HepG2 (cell line): ENCODE data around the gene BLVRA. TPM values are rescaled to one million over a fixed set of nuclear protein-coding genes. Genes with fewer than 3 reads are reported as not detected.
A peak's percentile ranks its signal among the peaks of the same experiment; 100 is the strongest.

Experiments
- ATAC-seq: fragments of 200-7000 bp; cut with Tn5 transposase; 3 replicates; pipeline ENCODE4 v1.9.1; 2020; ENCODE audit warnings: mild to moderate bottlenecking, moderate library complexity
- BruUV-seq: library from RNA; stranded (reverse); fragments of 400-500 nt; replicated peaks from 2 replicates; lab custom pipeline; 2021; lab: Mats Ljungman, UMichigan
- CTCF ChIA-PET: fragments of 300-600 bp; formaldehyde crosslinking; extraction: SDS; loops from one replicate; lab custom pipeline; 2021; ENCODE audit warnings: low total read pairs, inconsistent platforms, low intra/inter-chr PET ratio; lab: Yijun Ruan, JAX
- POLR2A ChIA-PET: fragments of 350-600 bp; sonication (Branson Sonifier 250); formaldehyde crosslinking; loops from one replicate; lab custom pipeline; 2020; ENCODE audit warnings: antibody characterized with exemption, inconsistent platforms; lab: Yijun Ruan, JAX
- DNase-seq: peaks from one replicate; pipeline ENCODE4 v3.0.0-alpha.2; 2015; ENCODE audit warnings: low spot score
- FAIRE-seq: peaks from 3 replicates; lab custom pipeline; 2011; peaks lifted over from hg19 to GRCh38; lab: Jason Lieb, UNC
- H2AFZ ChIP-seq: one replicate; pipeline ENCODE4 v1.6.1; 2011; ENCODE audit warnings: low read length, inconsistent platforms
- H3K27ac ChIP-seq: fragments of 300-600 bp; 3 replicates; pipeline ENCODE4 v1.8.0; 2011; ENCODE audit warnings: mixed run types, mild to moderate bottlenecking, mixed read lengths, low read length, inconsistent platforms; ENCODE audit not compliant: insufficient read depth; ENCODE audit errors: extremely low read length
- H3K27me3 ChIP-seq, 2 experiments: fragments of 200-600 bp in 1 of 2; 2 replicates in 1 of 2; 3 replicates in 1 of 2; pipeline versions ENCODE4 v1.6.0 to v1.8.0; 2011; ENCODE audit warnings: low read length in 2 of 2, mild to moderate bottlenecking in 2 of 2, moderate library complexity in 2 of 2, inconsistent platforms in 1 of 2; ENCODE audit not compliant: insufficient read depth in 2 of 2, control insufficient read depth in 1 of 2
- H3K36me3 ChIP-seq, 2 experiments: fragments of 200-600 bp in 1 of 2; replicated peaks in 1 of 2; 2 replicates in 1 of 2; 3 replicates in 1 of 2; pipeline versions ENCODE4 v1.5.1 to v1.8.0; 2011; ENCODE audit warnings: low read length in 2 of 2, inconsistent platforms in 1 of 2; ENCODE audit not compliant: insufficient read depth in 2 of 2, control insufficient read depth in 1 of 2
- H3K4me1 ChIP-seq: 2 replicates; pipeline ENCODE4 v1.5.1; 2012; ENCODE audit warnings: low read length, inconsistent platforms; ENCODE audit not compliant: insufficient read depth
- H3K4me2 ChIP-seq: 2 replicates; pipeline ENCODE4 v1.6.0; 2011; ENCODE audit warnings: low read depth, low read length, inconsistent platforms
- H3K4me3 ChIP-seq, 3 experiments: fragments of 200-600 bp in 1 of 3; sonication (generic), shearing (Covaris generic) in 1 of 3; replicated peaks in 1 of 3; 2 replicates each; pipeline ENCODE4 v1.5.1; 2011 to 2016; ENCODE audit warnings: low read length in 3 of 3, inconsistent platforms in 2 of 3, low read depth in 2 of 3, mild to moderate bottlenecking in 2 of 3, control low read depth in 1 of 3, mixed read lengths in 1 of 3; ENCODE audit not compliant: insufficient read depth in 1 of 3
- H3K79me2 ChIP-seq: one replicate; pipeline ENCODE4 v1.6.1; 2011; ENCODE audit warnings: low read length, inconsistent platforms; ENCODE audit not compliant: insufficient read depth
- H3K9ac ChIP-seq: 2 replicates; pipeline ENCODE4 v1.6.0; 2011; ENCODE audit warnings: mild to moderate bottlenecking, low read depth, low read length, inconsistent platforms; ENCODE audit not compliant: insufficient read depth
- H3K9me3 ChIP-seq: 2 replicates; pipeline ENCODE4 v1.5.1; 2012; ENCODE audit warnings: mild to moderate bottlenecking, low read length
- H4K20me1 ChIP-seq: 2 replicates; pipeline ENCODE4 v1.6.0; 2011; ENCODE audit warnings: inconsistent platforms, mild to moderate bottlenecking, low read length, moderate library complexity; ENCODE audit not compliant: insufficient read depth
- JUN ChIP-seq: sonication (generic); formaldehyde crosslinking; IDR thresholded peaks from 2 replicates; pipeline ENCODE4 v1.4.0; 2020; ENCODE audit warnings: mild to moderate bottlenecking, missing genetic modification reagents
- KLF6 ChIP-seq: IDR thresholded peaks from 2 replicates; pipeline ENCODE4 v1.8.0; 2016; ENCODE audit warnings: missing biosample characterization, missing genetic modification reagents
- MYNN ChIP-seq: sonication (generic); formaldehyde crosslinking; IDR thresholded peaks from 2 replicates; pipeline ENCODE4 v1.4.0; 2020; ENCODE audit warnings: mild to moderate bottlenecking, low read depth, missing genetic modification reagents
- NFE2L1 ChIP-seq: sonication (generic); formaldehyde crosslinking; IDR thresholded peaks from 2 replicates; pipeline ENCODE4 v1.4.0; 2020; ENCODE audit warnings: missing genetic modification reagents, mild to moderate bottlenecking, borderline replicate concordance
- NR3C1 ChIP-seq: sonication (generic); formaldehyde crosslinking; IDR thresholded peaks from 2 replicates; pipeline ENCODE4 v1.4.0; 2020; ENCODE audit warnings: missing genetic modification reagents
- SKI ChIP-seq: fragments of 450-650 bp; IDR thresholded peaks from one replicate; pipeline ENCODE4 v1.6.1; 2018; ENCODE audit warnings: mild to moderate bottlenecking; ENCODE audit not compliant: partially characterized antibody
- SSRP1 ChIP-seq: IDR thresholded peaks from 2 replicates; pipeline ENCODE4 v1.6.1; 2016; ENCODE audit warnings: control low read depth
- ZFP36L1 ChIP-seq: sonication (generic); formaldehyde crosslinking; IDR thresholded peaks from 2 replicates; pipeline ENCODE4 v1.8.0; 2022; ENCODE audit warnings: mild to moderate bottlenecking, missing genetic modification reagents, moderate library complexity
- ZNF543 ChIP-seq: sonication (generic); formaldehyde crosslinking; IDR thresholded peaks from 2 replicates; pipeline ENCODE4 v1.4.0; 2020; ENCODE audit warnings: mild to moderate bottlenecking, missing genetic modification reagents
- ZNF558 ChIP-seq: sonication (generic); formaldehyde crosslinking; IDR thresholded peaks from 2 replicates; pipeline ENCODE4 v1.9.0; 2022; ENCODE audit warnings: mild to moderate bottlenecking, missing genetic modification reagents, borderline replicate concordance
- ZNF850 ChIP-seq: sonication (generic); formaldehyde crosslinking; conservative IDR thresholded peaks from 2 replicates; pipeline ENCODE4 v1.9.0; 2021; ENCODE audit warnings: mild to moderate bottlenecking, missing genetic modification reagents
- ZSCAN29 ChIP-seq: sonication (generic); formaldehyde crosslinking; conservative IDR thresholded peaks from 2 replicates; pipeline ENCODE4 v1.4.0; 2020; ENCODE audit warnings: mild to moderate bottlenecking, missing genetic modification reagents
- WGBS: methylation state at CpG from one replicate; pipeline ENCODE4 v1.1.6; 2017; ENCODE audit warnings: low lambda C conversion rate; 5-methylcytosine and 5-hydroxymethylcytosine counted together
- in situ Hi-C: cut with HindIII; loops from 2 replicates; pipeline ENCODE4 v1.10.0; 2017; ENCODE audit warnings: low pct_unique_long_range_greater_than_20kb; ENCODE audit not compliant: extremely low pct_ligation_motif_present
- intact Hi-C: fragments of 100-400 bp; cut with micrococcal nuclease; formaldehyde crosslinking; loops from one replicate; pipeline ENCODE4 v1.10.0; 2022; ENCODE audit not compliant: unreplicated experiment
- polyA plus RNA-seq, 8 experiments: library from polyadenylated mRNA; depleted of rRNA in 3 of 8; stranded (reverse) in 7 of 8; unstranded in 1 of 8; fragments of >200 nt; fragmentation: Illumina TruSeq in 4 of 8; extraction: Trizol in 4 of 8; gene quantifications; 2 replicates each; pipeline versions ENCODE4 v1.2.1 to v1.2.3, GENCODE V29; 2011 to 2016; ENCODE audit warnings: low read depth in 4 of 8, missing spikeins in 1 of 8, mixed read lengths in 1 of 8; ENCODE audit not compliant: insufficient read depth in 1 of 8
- total RNA-seq, 5 experiments: library from RNA; depleted of rRNA; stranded (reverse); fragments of >200 nt; fragmentation: Illumina TruSeq; extraction: Trizol; gene quantifications; 2 replicates each; pipeline ENCODE4 v1.2.3, GENCODE V29; 2016; ENCODE audit warnings: low read depth in 1 of 5
- TF ChIP-seq, protein P1 (sequence below): sonication (generic); formaldehyde crosslinking; IDR thresholded peaks from 2 replicates; pipeline ENCODE4 v1.4.0; 2020; ENCODE audit warnings: low read depth, mild to moderate bottlenecking, missing genetic modification reagents
- TF ChIP-seq, protein P2 (sequence below): IDR thresholded peaks from 2 replicates; pipeline ENCODE4 v1.4.0; 2020; ENCODE audit warnings: mild to moderate bottlenecking, missing genetic modification reagents
- TF ChIP-seq, protein P3 (sequence below): IDR thresholded peaks from 2 replicates; pipeline ENCODE4 v1.6.1; 2018; ENCODE audit warnings: missing genetic modification reagents
- TF ChIP-seq, protein P4 (sequence below): conservative IDR thresholded peaks from 2 replicates; pipeline ENCODE4 v1.6.1; 2018; ENCODE audit warnings: missing genetic modification reagents
- TF ChIP-seq, protein P5 (sequence below): sonication (generic); formaldehyde crosslinking; IDR thresholded peaks from 2 replicates; pipeline ENCODE4 v1.8.1; 2023; ENCODE audit warnings: mild to moderate bottlenecking, missing genetic modification reagents

BLVRA gene
- total and polyA plus RNA-seq, 2 of the 13 experiments (the other 11 are each of a cell fraction or from before 2014, with no cell fraction given): 39.2 to 64.2 TPM

DNA sequence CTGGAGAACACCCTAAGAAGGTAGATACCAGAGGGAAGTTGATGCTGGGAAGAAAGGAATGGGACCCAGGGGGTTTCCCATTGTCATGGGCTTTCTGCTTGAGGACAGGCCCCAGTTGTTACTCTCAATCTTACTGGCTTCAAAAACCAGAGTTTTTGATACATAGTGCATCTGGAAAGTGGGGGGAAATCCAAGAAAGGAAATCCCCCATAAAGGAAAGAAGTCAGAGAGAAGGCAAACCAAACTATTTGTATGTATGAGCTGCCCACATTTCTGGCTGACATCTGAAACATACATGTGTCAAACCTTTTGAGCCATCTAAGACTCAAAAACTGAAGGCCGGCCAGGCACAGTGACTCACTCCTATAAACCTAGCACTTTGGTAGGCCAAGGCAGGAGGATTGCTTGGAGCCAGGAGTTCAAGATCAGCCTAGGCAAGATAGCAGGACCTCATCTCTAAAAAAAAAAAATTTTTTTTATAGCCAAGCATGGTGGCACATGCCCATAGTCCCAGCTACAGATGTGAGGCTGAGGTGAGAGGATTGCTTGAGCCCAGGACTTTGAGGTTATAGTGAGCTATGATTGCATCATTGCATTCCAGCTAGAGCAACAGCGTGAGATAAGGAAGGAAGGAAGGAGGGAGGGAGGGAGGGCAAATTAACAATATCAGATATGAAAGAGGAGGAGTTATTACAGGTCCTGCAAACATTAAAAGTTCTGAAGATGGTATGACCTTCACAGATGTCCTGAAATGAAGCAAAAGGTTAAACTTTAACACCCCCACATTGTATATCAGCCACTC, 22.5 kb upstream of the BLVRA start:
- no peaks in the 10 kb centered on the region for H4K20me1 ChIP-seq
- no TSS peak for BruUV-seq
- no peak overlapping the region; a peak in 1 of 6 replicates for H3K4me3 ChIP-seq
- ChIA-PET POLR2A (interaction anchor here (0.6 to 1.0 kb wide), 3 partner anchors 22 to 357 kb away, joined by 3 to 6 read pairs (median 4); partner anchors contain the start of genes BLVRA and STK17A), CTCF (no interaction called here)
- intact Hi-C loops: no loop called here
- H3K9ac ChIP-seq: no peak overlapping the region
- no peak overlapping the region for H2AFZ ChIP-seq
- no peak overlapping the region for H3K27ac ChIP-seq
- H3K9me3 ChIP-seq: no peaks in the 10 kb centered on the region
- 48% methylated on average over 2 of the region's 2 CpGs for WGBS
- peaks cover 25% of the 10 kb centered on the region for H3K4me1 ChIP-seq
- no peaks in the 10 kb centered on the region for H3K27me3 ChIP-seq
- ATAC-seq (peak; percentile 72), DNase-seq (peak; percentile 41), FAIRE-seq (peak; percentile 73)
- H3K36me3 ChIP-seq: no peaks in the 10 kb centered on the region
- H3K4me2 ChIP-seq: peak overlapping the region; percentile 45
- H3K79me2 ChIP-seq: no peaks in the 10 kb centered on the region
- in situ Hi-C loops: no loop called here
- TF ChIP-seq ZNF543 (CRISPR knock-in tag) (no peak), NR3C1 (CRISPR knock-in tag) (no peak), MYNN (CRISPR knock-in tag) (no peak), ZSCAN29 (CRISPR knock-in tag) (no peak), ZNF850 (no peak), ZFP36L1 (CRISPR knock-in tag) (no peak), KLF6 (CRISPR knock-in tag) (no peak), NFE2L1 (CRISPR knock-in tag) (no peak), ZNF558 (no peak), JUN (CRISPR knock-in tag) (no peak), SSRP1 (no peak), SKI (no peak)
- TF ChIP-seq, protein P1, sequence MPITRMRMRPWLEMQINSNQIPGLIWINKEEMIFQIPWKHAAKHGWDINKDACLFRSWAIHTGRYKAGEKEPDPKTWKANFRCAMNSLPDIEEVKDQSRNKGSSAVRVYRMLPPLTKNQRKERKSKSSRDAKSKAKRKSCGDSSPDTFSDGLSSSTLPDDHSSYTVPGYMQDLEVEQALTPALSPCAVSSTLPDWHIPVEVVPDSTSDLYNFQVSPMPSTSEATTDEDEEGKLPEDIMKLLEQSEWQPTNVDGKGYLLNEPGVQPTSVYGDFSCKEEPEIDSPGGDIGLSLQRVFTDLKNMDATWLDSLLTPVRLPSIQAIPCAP (CRISPR knock-in tag): no peak
- TF ChIP-seq, protein P2, sequence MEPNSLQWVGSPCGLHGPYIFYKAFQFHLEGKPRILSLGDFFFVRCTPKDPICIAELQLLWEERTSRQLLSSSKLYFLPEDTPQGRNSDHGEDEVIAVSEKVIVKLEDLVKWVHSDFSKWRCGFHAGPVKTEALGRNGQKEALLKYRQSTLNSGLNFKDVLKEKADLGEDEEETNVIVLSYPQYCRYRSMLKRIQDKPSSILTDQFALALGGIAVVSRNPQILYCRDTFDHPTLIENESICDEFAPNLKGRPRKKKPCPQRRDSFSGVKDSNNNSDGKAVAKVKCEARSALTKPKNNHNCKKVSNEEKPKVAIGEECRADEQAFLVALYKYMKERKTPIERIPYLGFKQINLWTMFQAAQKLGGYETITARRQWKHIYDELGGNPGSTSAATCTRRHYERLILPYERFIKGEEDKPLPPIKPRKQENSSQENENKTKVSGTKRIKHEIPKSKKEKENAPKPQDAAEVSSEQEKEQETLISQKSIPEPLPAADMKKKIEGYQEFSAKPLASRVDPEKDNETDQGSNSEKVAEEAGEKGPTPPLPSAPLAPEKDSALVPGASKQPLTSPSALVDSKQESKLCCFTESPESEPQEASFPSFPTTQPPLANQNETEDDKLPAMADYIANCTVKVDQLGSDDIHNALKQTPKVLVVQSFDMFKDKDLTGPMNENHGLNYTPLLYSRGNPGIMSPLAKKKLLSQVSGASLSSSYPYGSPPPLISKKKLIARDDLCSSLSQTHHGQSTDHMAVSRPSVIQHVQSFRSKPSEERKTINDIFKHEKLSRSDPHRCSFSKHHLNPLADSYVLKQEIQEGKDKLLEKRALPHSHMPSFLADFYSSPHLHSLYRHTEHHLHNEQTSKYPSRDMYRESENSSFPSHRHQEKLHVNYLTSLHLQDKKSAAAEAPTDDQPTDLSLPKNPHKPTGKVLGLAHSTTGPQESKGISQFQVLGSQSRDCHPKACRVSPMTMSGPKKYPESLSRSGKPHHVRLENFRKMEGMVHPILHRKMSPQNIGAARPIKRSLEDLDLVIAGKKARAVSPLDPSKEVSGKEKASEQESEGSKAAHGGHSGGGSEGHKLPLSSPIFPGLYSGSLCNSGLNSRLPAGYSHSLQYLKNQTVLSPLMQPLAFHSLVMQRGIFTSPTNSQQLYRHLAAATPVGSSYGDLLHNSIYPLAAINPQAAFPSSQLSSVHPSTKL (CRISPR knock-in tag): peak; percentile 22; the same call in 1 of the 2 replicates
- TF ChIP-seq, protein P3, sequence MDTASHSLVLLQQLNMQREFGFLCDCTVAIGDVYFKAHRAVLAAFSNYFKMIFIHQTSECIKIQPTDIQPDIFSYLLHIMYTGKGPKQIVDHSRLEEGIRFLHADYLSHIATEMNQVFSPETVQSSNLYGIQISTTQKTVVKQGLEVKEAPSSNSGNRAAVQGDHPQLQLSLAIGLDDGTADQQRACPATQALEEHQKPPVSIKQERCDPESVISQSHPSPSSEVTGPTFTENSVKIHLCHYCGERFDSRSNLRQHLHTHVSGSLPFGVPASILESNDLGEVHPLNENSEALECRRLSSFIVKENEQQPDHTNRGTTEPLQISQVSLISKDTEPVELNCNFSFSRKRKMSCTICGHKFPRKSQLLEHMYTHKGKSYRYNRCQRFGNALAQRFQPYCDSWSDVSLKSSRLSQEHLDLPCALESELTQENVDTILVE (CRISPR knock-in tag): no peak
- TF ChIP-seq, protein P4, sequence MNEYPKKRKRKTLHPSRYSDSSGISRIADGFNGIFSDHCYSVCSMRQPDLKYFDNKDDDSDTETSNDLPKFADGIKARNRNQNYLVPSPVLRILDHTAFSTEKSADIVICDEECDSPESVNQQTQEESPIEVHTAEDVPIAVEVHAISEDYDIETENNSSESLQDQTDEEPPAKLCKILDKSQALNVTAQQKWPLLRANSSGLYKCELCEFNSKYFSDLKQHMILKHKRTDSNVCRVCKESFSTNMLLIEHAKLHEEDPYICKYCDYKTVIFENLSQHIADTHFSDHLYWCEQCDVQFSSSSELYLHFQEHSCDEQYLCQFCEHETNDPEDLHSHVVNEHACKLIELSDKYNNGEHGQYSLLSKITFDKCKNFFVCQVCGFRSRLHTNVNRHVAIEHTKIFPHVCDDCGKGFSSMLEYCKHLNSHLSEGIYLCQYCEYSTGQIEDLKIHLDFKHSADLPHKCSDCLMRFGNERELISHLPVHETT (CRISPR knock-in tag): no peak
- TF ChIP-seq, protein P5, sequence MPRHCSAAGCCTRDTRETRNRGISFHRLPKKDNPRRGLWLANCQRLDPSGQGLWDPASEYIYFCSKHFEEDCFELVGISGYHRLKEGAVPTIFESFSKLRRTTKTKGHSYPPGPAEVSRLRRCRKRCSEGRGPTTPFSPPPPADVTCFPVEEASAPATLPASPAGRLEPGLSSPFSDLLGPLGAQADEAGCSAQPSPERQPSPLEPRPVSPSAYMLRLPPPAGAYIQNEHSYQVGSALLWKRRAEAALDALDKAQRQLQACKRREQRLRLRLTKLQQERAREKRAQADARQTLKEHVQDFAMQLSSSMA (CRISPR knock-in tag): no peak
